Measurements from ENCODE around the gene PUSL1. TPM values are rescaled to one million over a fixed set of nuclear protein-coding genes. Genes with fewer than 3 reads are reported as not detected.

Gene PUSL1
- total RNA-seq, 2 experiments from 2014 or later, result 31.7 to 34.2 TPM

GRCh38 chr1:1274931-1275431, 33.4 kb upstream of the PUSL1 start:
- CTCF ChIA-PET, result interaction anchor here (1.1 to 1.3 kb wide), 2 partner anchors 24 to 292 kb away, joined by 3 read pairs; no protein-coding TSS in a partner anchor
- POLR2A ChIA-PET, result no interaction called here

- ChIA-PET POLR2A (no interaction called here), CTCF (interaction anchor here (1.1 kb wide), 1 partner anchor 25 kb away, joined by 3 read pairs; no protein-coding TSS in a partner anchor)
Measured at GRCh38 chr1:1275836-1276235, 32.6 kb upstream of the PUSL1 start.

GRCh38 chr1:1278620-1279019, 29.8 kb upstream of the PUSL1 start:
- ChIA-PET CTCF (no interaction called here), POLR2A (interaction anchor here (0.7 kb wide), 1 partner anchor 75 kb away, joined by 3 read pairs; no protein-coding TSS in a partner anchor)

- POLR2A ChIA-PET, result interaction anchor here (0.7 kb wide), 2 partner anchors 75 to 116 kb away, joined by 3 to 4 read pairs; no protein-coding TSS in a partner anchor
- CTCF ChIA-PET, result no interaction called here
Measured at GRCh38 chr1:1279028-1279427, 29.4 kb upstream of the PUSL1 start.

- ChIA-PET CTCF (no interaction called here), POLR2A (interaction anchor here (1.1 kb wide), 1 partner anchor 17 kb away, joined by 3 read pairs; no protein-coding TSS in a partner anchor)
Measured at GRCh38 chr1:1280782-1281481, 27.5 kb upstream of the PUSL1 start.

GRCh38 chr1:1281533-1282321, 26.7 kb upstream of the PUSL1 start:
- ChIA-PET CTCF (interaction anchor here (0.6 kb wide), 1 partner anchor 21 kb away, joined by 3 read pairs; no protein-coding TSS in a partner anchor), POLR2A (interaction anchor here (1.1 kb wide), 1 partner anchor 18 kb away, joined by 3 read pairs; no protein-coding TSS in a partner anchor)

GRCh38 chr1:1282998-1283397, 25.4 kb upstream of the PUSL1 start:
- ChIA-PET POLR2A (no interaction called here), CTCF (interaction anchor here (0.9 kb wide), 1 partner anchor 18 kb away, joined by 4 read pairs; no protein-coding TSS in a partner anchor)

GRCh38 chr1:1283821-1284220, 24.6 kb upstream of the PUSL1 start:
- ChIA-PET CTCF (interaction anchor here (0.9 kb wide), 1 partner anchor 18 kb away, joined by 4 read pairs; no protein-coding TSS in a partner anchor), POLR2A (no interaction called here)

GRCh38 chr1:1284221-1285101, 23.9 kb upstream of the PUSL1 start:
- ChIA-PET POLR2A (no interaction called here), CTCF (no interaction called here)

- POLR2A ChIA-PET, result no interaction called here
Measured at GRCh38 chr1:1285102-1285571, 23.3 kb upstream of the PUSL1 start.

GRCh38 chr1:1285611-1286311, 22.6 kb upstream of the PUSL1 start:
- ChIA-PET CTCF (interaction anchor here (0.6 kb wide), 1 partner anchor 272 kb away, joined by 3 read pairs; no protein-coding TSS in a partner anchor), POLR2A (no interaction called here)

More at GRCh38 chr1:1285102-1285571, 23.3 kb upstream of the PUSL1 start:
- CTCF ChIA-PET, result interaction anchor here (0.6 kb wide), 1 partner anchor 273 kb away, joined by 3 read pairs; no protein-coding TSS in a partner anchor

- POLR2A ChIA-PET, result no interaction called here
- CTCF ChIA-PET, result no interaction called here
Measured at GRCh38 chr1:1286313-1287261, 21.8 kb upstream of the PUSL1 start.

GRCh38 chr1:1287288-1288110, 20.9 kb upstream of the PUSL1 start:
- CTCF ChIA-PET, result no interaction called here
- POLR2A ChIA-PET, result no interaction called here

- CTCF ChIA-PET, result interaction anchor here (1.0 to 2.8 kb wide), 7 partner anchors 169 to 306 kb away, joined by 3 to 41 read pairs (median 4); no protein-coding TSS in a partner anchor
- POLR2A ChIA-PET, result interaction anchor here (0.7 kb wide), 1 partner anchor 39 kb away, joined by 3 read pairs; no protein-coding TSS in a partner anchor
Measured at GRCh38 chr1:1290238-1290731, 18.1 kb upstream of the PUSL1 start.

GRCh38 chr1:1291023-1291528, 17.3 kb upstream of the PUSL1 start:
- ChIA-PET POLR2A (interaction anchor here (1.0 kb wide), 1 partner anchor 18 kb away, joined by 3 read pairs; the partner anchor contains the start of gene UBE2J2), CTCF (interaction anchor here (1.0 to 2.8 kb wide), 13 partner anchors 10 to 307 kb away, joined by 3 to 41 read pairs (median 5); partner anchors contain the start of gene UBE2J2)

Data from activated CD8-positive, alpha-beta memory T cell treated with anti-CD3 and anti-CD28 coated beads for 36 hours (primary cell).